Heart left ventricle (tissue), 16 donors: ENCODE measurements around the gene RELCH. TPM values are rescaled to one million over a fixed set of nuclear protein-coding genes. Genes with fewer than 3 reads are reported as not detected.

ENCODE experiments used
- ATAC-seq, 4 donors: fragments of 200-7000 bp; cut with Tn5 transposase; one replicate each; pipeline ENCODE4 v1.9.1; 2020 to 2022; ENCODE audit warnings: moderate library complexity in 4 of 4, mild to moderate bottlenecking in 3 of 4, moderate number of reproducible peaks in 1 of 4
- DNase-seq, 5 donors: peaks; one replicate each; pipeline ENCODE4 v3.0.0-alpha.2; 2020
- H3K27ac ChIP-seq, 12 donors: fragments of 200-600 bp; sonication (generic) in 4 of 12; one replicate each; pipeline versions ENCODE4 v1.5.0 to v1.8.0; 2016 to 2022; ENCODE audit warnings: mild to moderate bottlenecking in 2 of 12
- H3K27me3 ChIP-seq, 9 donors: fragments of 200-600 bp; sonication (generic) in 2 of 9; one replicate each; pipeline versions ENCODE4 v1.5.1 to v1.8.0; 2016 to 2022; ENCODE audit warnings: mild to moderate bottlenecking in 3 of 9
- H3K36me3 ChIP-seq, 9 donors: fragments of 200-600 bp; sonication (generic) in 2 of 9; one replicate each; pipeline versions ENCODE4 v1.5.0 to v1.8.0; 2018 to 2022; ENCODE audit warnings: mild to moderate bottlenecking in 2 of 9
- H3K4me1 ChIP-seq, 12 donors: fragments of 200-600 bp; sonication (generic) in 4 of 12; one replicate each; pipeline versions ENCODE4 v1.5.0 to v1.8.0; 2016 to 2022; ENCODE audit warnings: mild to moderate bottlenecking in 3 of 12
- H3K4me3 ChIP-seq, 12 donors: fragments of 200-600 bp; sonication (generic) in 4 of 12; one replicate each; pipeline versions ENCODE4 v1.5.0 to v1.8.0; 2017 to 2022; ENCODE audit warnings: mild to moderate bottlenecking in 9 of 12, moderate library complexity in 4 of 12
- H3K9me3 ChIP-seq, 12 donors: fragments of 200-600 bp; sonication (generic) in 4 of 12; one replicate each; pipeline versions ENCODE4 v1.5.0 to v1.8.0; 2016 to 2022; ENCODE audit warnings: mild to moderate bottlenecking in 1 of 12
- POLR2A ChIP-seq, 2 donors: fragments of 450-650 bp; IDR thresholded peaks; one replicate each; pipeline ENCODE4 v1.6.1; 2017; ENCODE audit warnings: antibody characterized with exemption in 2 of 2, mild to moderate bottlenecking in 2 of 2, moderate library complexity in 2 of 2
- WGBS, 4 donors: extraction: QIAGEN DNeasy Blood & Tissue Kit in 2 of 4; methylation state at CpG; one replicate each; pipeline versions ENCODE4 v1.1.5 to v1.1.7; 2013 to 2018; 5-methylcytosine and 5-hydroxymethylcytosine counted together
- intact Hi-C, 10 donors: fragments of 100-400 bp; cut with DNase I; formaldehyde crosslinking; loops; one replicate each; pipeline versions ENCODE4 v1.11.1 to v1.14.2; 2022
- polyA plus RNA-seq, 2 donors: library from polyadenylated mRNA; stranded (reverse); fragments of 200-250 nt; gene quantifications; one replicate each; pipeline ENCODE4 v1.2.3, GENCODE V29; 2013
- total RNA-seq, 9 donors: library from RNA; depleted of rRNA in 2 of 9; stranded (reverse); fragments of >200 nt in 2 of 9; fragmentation: NEBNext Ultra II Directional in 3 of 9; extraction: Animal tissue kit (Norgen Biotek cat#: 25700) in 3 of 9; gene quantifications; one replicate each; pipeline versions ENCODE4 v1.1.0 to v1.2.4, GENCODE V29; 2016 to 2023
- TF ChIP-seq, protein P1 (sequence below), 12 donors: fragments of 200-600 bp; sonication (generic) in 4 of 12; IDR thresholded peaks; one replicate each; pipeline versions ENCODE4 v1.5.0 to v1.8.0; 2018 to 2022; ENCODE audit warnings: antibody characterized with exemption in 12 of 12, mild to moderate bottlenecking in 5 of 12
- donor health status: ischemic (EF 13 %, LVEDD 7.1; RV severe dilation, severe dysfunction).
- donor health status: healthy with polysubstance abuse.
- donor health status: DM: no; HTN: yes; CAD: no.
- donor health status: DM: no; HTN: no; CAD: no.
- donor health status: ischemic (EF 25% LVEDD 6.9; RV normal size, moderate dysfunction).
- donor health status: ischemic (EF 25% LVEDD 5.7; RV mildly dilated, moderate dysfunction).
- donor health status: healthy.
- donor health status: DM: yes; HTN: yes; CAD: no.
- donor health status: ischemic (EF 35%, LVEDD 5.7; RV mildly dilated, moderate dysfunction).
- donor health status: nonischemic (EF 11% LVEDD 7.7; RV severe dilation, severe dysfunction).
- donor health status: DM: yes; HTN: yes; CAD: no.
- donor health status: PGD.
- donor health status: ischemic (EF 29% LVEDD 5.4; RV normal size, mild dysfunction).
- donor health status: nonischemic (EF 23%, LVEDD 6.1; RV moderate dilation, normal function).

Gene RELCH
- total and polyA plus RNA-seq, 11 donors: 7.4 to 24.8 (median 14.3) TPM

DNA sequence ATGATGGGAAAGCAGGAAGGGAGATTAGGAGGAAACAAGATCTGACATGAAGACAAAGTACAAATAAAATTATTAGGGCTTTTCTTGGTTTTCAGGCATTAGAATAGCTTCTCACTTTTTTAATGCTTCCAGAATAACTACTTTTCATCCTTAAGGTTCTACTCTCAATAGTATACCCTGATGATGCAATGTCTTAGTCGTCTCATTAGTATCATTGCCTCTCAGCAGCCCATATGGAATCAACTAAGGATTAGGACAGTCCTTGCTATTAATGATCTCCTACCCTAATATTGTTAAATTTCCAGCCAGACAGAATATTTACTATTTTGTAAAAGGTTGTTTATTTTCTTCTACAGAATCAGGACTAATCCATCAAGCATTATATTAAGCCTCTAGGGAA lies 55.9 kb downstream of the RELCH start:
- no peak for DNase-seq
- intact Hi-C loops: no loop called here

DNA sequence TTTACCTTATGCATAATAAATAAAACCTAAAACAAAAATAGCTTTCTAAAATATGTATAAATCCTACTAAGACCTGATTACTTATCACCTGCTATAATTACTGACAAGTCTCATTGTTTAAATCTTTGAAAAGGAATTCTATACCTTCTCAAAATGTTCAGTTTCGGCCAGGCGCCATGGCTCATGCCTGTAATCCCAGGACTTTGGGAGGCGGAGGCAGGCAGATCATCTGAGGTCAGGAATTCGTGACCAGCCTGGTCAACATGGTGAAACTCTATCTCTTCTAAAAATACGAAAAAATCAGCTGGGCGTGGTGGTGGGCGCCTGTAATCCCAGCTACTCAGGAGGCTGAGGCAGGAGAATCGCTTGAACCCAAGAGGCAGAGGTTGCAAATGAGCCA lies 58.1 kb downstream of the RELCH start:
- no peaks in the 10 kb centered on the region for H3K9me3 ChIP-seq
- DNase-seq: no peak
- H3K4me3 ChIP-seq: no peak overlapping the region
- no peaks in the 10 kb centered on the region for H3K27me3 ChIP-seq
- no peak overlapping the region for H3K27ac ChIP-seq
- TF ChIP-seq, protein P1, sequence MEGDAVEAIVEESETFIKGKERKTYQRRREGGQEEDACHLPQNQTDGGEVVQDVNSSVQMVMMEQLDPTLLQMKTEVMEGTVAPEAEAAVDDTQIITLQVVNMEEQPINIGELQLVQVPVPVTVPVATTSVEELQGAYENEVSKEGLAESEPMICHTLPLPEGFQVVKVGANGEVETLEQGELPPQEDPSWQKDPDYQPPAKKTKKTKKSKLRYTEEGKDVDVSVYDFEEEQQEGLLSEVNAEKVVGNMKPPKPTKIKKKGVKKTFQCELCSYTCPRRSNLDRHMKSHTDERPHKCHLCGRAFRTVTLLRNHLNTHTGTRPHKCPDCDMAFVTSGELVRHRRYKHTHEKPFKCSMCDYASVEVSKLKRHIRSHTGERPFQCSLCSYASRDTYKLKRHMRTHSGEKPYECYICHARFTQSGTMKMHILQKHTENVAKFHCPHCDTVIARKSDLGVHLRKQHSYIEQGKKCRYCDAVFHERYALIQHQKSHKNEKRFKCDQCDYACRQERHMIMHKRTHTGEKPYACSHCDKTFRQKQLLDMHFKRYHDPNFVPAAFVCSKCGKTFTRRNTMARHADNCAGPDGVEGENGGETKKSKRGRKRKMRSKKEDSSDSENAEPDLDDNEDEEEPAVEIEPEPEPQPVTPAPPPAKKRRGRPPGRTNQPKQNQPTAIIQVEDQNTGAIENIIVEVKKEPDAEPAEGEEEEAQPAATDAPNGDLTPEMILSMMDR (IDR thresholded peaks at IDR 0.05): no peak
- TF ChIP-seq POLR2A (IDR thresholded peaks at IDR 0.05): no peak
- intact Hi-C loops: loop anchor here in 1 of 10 donors (5.0 kb wide), 1 partner anchor 58 kb away; the partner anchor contains the start of genes PIGN and RELCH
- 97 to 98% (median 97%) methylated on average over 8 of the region's 8 CpGs for WGBS, 4 donors
- ATAC-seq: no peak
- H3K36me3 ChIP-seq: peaks cover 0 to 81% (median 42%) of the 10 kb centered on the region in 9 donors
- peaks cover 0 to 3% (median 0%) of the 10 kb centered on the region in 12 donors for H3K4me1 ChIP-seq

More for the DNA sequence above, 55.9 kb downstream of the RELCH start:
- no peaks in the 10 kb centered on the region for H3K27me3 ChIP-seq
- H3K9me3 ChIP-seq: no peaks in the 10 kb centered on the region
- H3K4me1 ChIP-seq: peaks cover 0 to 6% (median 0%) of the 10 kb centered on the region in 12 donors
- peaks cover 0 to 84% (median 45%) of the 10 kb centered on the region in 9 donors for H3K36me3 ChIP-seq
- no peak for ATAC-seq
- no peak for TF ChIP-seq POLR2A (IDR thresholded peaks at IDR 0.05)
- TF ChIP-seq, protein P1 (IDR thresholded peaks at IDR 0.05): no peak
- H3K27ac ChIP-seq: no peak overlapping the region
- WGBS, 4 donors: 82 to 95% (median 85%) methylated on average over 1 of the region's 1 CpG
- no peak overlapping the region for H3K4me3 ChIP-seq

DNA sequence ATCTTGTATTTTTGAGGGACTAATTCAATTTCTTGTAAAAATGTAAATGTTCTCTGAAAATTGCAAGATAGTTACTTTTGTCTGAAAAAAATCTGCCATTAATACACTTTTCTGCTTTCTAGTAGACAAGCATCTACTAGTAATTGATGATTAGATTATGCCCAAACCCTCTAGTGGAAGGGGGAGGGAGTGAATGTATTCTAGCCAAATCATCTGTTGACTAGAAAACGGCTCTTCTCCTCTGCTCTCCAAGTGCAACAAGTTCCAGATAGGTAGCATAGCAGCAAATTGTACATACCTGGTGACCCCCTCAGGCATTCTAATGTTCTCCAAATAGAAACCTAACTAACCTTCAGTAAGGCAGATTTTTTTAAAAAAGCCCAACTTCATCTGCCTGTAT lies 58.6 kb downstream of the RELCH start:
- TF ChIP-seq POLR2A (IDR thresholded peaks at IDR 0.05): no peak
- TF ChIP-seq, protein P1 (IDR thresholded peaks at IDR 0.05): no peak
- 41 to 87% (median 56%) methylated on average over 1 of the region's 1 CpG for WGBS, 4 donors
- H3K4me3 ChIP-seq: no peak overlapping the region
- intact Hi-C loops: loop anchor here in 3 of 10 donors (2.0 to 5.0 kb wide), 2 partner anchors 58 to 63 kb away; partner anchors contain the start of genes PIGN (in 1 of the 3) and RELCH (in 1 of the 3)
- H3K36me3 ChIP-seq: peaks cover 0 to 76% (median 37%) of the 10 kb centered on the region in 9 donors
- no peak for DNase-seq
- H3K9me3 ChIP-seq: no peaks in the 10 kb centered on the region
- no peak for ATAC-seq
- peaks cover 0 to 3% (median 0%) of the 10 kb centered on the region in 12 donors for H3K4me1 ChIP-seq
- no peaks in the 10 kb centered on the region for H3K27me3 ChIP-seq
- H3K27ac ChIP-seq: no peak overlapping the region

DNA sequence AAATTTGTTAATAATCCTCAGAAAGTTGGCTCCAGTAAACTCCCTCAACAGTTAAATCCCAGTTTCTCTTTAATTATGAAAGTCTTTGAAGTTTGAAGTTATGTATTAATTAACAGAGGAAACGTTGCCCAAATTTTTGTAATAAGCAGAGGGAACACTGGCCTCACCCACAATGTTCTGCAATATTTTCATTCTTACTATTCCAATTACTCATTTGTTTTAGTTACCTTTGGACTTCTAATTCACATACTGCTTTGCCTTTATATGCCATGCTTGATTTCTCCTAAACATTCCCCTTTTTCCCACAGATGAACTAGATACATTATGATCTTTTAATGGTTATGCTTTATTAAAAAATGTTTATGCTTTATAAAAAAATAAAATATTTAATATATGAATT lies 61.3 kb downstream of the RELCH start:
- Histone ChIP-seq H3K27me3 (no peaks in the 10 kb centered on the region), H3K4me3 (no peak overlapping the region), H3K4me1 (peaks cover 0 to 3% (median 0%) of the 10 kb centered on the region in 12 donors), H3K36me3 (peaks cover 0 to 66% (median 33%) of the 10 kb centered on the region in 9 donors), H3K27ac (no peak overlapping the region), H3K9me3 (no peaks in the 10 kb centered on the region)
- WGBS, 4 donors: 64 to 79% (median 71%) methylated on average over 1 of the region's 1 CpG
- ATAC-seq (no peak), DNase-seq (no peak)
- no peak for TF ChIP-seq POLR2A (IDR thresholded peaks at IDR 0.05)
- TF ChIP-seq, protein P1 (IDR thresholded peaks at IDR 0.05): no peak
- intact Hi-C loops: loop anchor here in 4 of 10 donors (2.0 to 5.0 kb wide), 3 partner anchors 61 to 64 kb away; partner anchors contain the start of genes PIGN (in 3 of the 4) and RELCH (in 3 of the 4)
